Activated CD8-positive, alpha-beta memory T cell treated with anti-CD3 and anti-CD28 coated beads for 48 hours (primary cell): Measurements from ENCODE around the gene IL4R.

Source experiments
- DNase-seq, 3 experiments: peaks; one replicate each; pipeline ENCODE4 v3.0.0-alpha.2; 2020; ENCODE audit warnings: low read depth in 2 of 3, low spot score in 2 of 3

The IL4R gene

GRCh38 chr16:27353853-27354252 lies 40.1 kb downstream of the IL4R start:
- DNase-seq = no peak

- DNase-seq = no peak
Measured at GRCh38 chr16:27355610-27356009, 41.8 kb downstream of the IL4R start.

DNA sequence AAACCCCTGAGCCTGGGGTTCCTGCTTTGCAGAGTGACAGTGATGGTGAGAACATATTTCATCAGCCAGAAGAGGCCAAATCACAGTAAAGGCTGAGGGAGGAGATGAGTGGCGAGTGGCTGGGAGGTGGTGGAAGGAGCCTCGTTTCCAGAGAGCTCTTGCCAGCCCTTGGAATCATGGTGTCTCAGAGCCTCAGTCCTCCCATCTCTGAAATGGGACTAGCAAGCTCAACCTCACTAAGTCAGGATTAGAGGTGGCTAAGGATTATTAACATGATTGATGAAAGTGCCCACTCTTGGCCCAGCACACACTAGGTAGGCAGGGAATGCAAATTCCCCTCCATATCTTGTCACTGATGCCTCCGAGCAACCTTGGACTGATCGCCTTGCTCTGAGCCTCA lies 43.0 kb downstream of the IL4R start:
- no peak for DNase-seq

DNA sequence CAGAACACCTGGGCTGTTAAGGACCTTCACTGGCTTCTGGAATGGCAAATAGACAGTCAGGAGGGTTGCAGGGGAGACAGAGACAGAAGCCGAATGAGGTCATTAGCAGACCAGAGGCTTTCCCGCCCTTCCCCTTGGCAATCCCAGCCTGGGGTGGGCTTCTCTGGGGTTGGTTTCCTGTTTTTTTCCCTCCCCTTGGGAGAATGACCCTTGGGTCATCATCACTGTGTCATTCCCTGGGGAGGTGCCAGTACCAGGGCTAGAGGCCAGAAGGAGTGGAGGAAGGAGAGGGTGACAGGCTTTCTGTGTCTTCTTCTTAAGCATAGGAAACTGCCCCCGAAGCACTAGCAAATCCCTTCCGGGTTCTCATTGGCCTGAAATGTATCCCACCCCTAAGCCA lies 45.3 kb downstream of the IL4R start:
- no peak for DNase-seq

GRCh38 chr16:27359615-27360014 lies 45.8 kb downstream of the IL4R start:
- no peak for DNase-seq

GRCh38 chr16:27361987-27362386 lies 48.2 kb downstream of the IL4R start:
- no peak for DNase-seq

- no peak for DNase-seq
Measured at GRCh38 chr16:27362570-27363245, 48.9 kb downstream of the IL4R start.

- no peak for DNase-seq
Measured at GRCh38 chr16:27363246-27363632, 49.5 kb downstream of the IL4R start.

DNA sequence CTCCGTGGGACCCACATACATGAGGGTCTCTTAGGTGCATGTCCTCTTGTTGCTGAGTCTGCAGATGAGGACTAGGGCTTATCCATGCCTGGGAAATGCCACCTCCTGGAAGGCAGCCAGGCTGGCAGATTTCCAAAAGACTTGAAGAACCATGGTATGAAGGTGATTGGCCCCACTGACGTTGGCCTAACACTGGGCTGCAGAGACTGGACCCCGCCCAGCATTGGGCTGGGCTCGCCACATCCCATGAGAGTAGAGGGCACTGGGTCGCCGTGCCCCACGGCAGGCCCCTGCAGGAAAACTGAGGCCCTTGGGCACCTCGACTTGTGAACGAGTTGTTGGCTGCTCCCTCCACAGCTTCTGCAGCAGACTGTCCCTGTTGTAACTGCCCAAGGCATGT lies 50.0 kb downstream of the IL4R start:
- no peak for DNase-seq

DNA sequence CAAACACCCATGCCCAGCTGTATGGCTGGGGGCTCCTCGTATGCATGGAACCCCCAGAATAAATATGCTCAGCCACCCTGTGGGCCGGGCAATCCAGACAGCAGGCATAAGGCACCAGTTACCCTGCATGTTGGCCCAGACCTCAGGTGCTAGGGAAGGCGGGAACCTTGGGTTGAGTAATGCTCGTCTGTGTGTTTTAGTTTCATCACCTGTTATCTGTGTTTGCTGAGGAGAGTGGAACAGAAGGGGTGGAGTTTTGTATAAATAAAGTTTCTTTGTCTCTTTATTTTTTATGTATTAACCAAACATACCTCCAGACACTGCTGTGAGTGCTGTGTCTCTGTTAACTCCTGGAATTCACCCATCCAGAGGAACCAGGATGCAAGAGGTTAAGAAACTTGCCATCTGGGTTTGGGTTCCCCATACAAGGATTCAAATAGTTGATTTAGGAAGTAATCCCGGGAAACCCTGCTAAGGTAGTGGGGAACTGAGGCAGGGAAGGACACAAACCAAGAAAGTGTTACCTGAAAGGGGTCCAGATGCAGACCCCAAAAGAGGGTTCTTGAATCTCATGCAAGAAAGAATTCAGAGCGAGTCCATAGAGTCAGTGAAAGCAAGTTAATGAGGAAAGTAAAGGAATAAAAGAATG lies 50.8 kb downstream of the IL4R start:
- DNase-seq = no peak

DNA sequence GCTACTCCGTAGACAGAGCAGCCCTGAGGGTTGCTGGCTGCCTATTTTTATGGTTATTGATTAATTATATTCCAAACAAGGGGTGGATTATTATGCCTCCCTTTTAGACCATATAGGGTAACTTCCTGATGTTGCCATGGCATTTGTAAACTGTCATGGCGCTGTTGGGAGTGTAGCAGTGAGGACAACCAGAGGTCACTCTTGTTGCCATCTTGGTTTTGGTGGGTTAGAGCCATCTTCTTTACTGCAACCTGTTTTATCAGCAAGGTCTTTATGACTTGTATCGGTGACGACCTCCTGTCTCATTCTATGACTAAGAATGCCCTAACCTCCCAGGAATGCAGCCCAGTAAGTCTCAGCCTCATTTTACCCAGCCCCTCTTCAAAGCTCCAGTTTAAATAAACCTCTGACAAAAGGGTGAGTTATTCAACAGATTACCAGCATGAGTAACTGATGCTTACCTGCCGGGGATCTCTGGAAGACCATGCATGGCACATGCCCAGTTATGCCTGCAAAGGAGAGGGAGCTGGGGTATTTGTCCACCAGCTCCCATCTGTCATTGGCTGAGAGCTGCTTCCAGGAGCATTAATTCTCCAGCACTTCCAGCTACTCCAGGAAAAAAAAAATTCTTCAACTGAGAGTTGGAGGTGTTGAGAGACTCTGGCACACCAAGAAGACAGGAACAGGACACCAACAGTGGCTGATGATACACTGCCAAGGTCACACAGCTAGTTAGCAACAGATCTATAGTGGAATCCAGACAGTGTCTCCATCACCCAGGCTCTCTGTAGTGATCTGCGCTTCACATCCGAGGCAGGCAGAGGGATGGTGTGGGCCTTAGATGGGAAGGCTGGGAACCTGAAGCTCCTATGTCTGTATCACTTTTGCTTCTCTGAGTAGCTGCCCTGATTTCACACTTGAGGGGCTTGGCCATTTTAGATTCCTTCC lies 51.6 kb downstream of the IL4R start:
- DNase-seq = no peak

DNA sequence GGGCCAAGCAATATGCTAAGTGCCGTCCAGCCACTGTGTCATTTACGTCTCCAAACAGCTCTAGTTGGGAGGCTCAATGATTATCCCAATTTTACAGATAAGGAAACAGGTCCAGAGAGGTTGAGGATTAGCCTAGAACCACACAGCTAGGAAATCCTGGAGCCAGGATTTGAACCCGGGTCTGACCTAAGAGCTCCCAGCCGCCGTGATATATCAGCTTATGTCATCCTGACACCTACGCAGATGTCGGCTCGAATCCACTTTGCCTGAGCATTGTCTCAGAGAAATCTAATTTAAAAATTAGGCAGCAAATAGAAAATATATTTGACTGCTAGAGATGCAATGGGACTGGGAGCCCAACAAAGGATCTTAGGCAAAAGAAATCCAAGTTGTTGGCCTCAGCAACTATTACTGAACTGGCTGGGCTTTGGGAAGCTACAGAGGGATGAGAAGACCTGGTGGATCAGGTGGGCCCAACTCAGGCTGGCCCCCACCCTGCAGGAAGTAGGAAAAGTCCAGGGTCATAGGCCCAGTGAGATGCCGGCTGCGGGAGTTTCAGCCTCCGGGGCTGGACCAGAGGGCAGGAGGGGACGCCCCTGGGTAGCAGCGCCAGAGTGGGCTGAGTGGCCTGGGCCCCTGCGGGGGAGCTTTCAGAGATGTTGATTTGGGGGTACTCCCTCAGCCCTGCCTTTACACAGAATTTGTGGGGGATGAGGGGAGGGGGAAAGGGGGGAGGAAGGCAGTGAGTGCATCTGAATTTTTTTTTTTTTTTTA lies 53.1 kb downstream of the IL4R start:
- peak in 1 of 3 experiments; percentile 52 for DNase-seq

DNA sequence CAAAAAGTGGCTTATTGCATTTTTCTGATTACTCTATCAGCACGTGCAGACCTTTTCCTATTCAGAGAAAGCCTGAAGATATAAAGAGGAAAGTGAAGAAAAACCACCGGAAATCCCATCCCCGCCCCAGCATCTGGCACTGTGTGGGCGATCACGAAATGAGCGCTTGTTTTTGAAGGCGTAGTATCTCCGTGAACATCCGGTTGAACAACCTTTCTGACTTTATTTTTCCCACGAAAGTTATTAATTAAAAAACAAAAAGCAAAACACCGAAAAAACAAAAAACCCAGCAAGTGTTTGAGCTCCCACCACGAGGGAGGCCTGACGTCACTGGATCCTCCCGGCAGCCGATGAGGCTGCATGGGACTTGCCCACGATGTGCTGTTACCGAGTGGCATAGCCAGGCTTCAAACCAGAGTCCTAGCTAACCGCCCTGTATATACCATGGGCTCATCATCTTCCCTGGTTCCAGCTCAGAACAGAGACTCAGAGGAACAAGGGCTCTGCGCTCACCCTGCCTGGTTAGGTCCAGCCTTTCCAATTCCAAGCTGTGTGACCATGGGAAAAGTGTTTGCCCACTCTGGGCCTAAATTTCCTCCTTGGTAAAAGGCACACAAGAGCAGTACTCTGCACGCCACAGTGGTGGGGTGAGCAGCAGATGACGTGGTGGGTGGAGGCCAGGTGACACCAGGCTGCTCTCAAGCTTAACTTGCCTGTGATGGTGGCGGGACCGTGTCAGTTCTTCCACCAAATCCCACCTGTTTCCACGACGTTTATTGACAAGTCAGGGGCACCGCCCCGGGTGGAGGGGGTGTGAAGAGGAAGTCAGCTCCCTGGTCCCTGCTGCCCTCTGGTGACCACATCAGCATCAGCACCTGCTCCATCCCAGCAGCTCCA lies 53.9 kb downstream of the IL4R start:
- DNase-seq = peak; percentile 74 to 77 (median 77)

DNA sequence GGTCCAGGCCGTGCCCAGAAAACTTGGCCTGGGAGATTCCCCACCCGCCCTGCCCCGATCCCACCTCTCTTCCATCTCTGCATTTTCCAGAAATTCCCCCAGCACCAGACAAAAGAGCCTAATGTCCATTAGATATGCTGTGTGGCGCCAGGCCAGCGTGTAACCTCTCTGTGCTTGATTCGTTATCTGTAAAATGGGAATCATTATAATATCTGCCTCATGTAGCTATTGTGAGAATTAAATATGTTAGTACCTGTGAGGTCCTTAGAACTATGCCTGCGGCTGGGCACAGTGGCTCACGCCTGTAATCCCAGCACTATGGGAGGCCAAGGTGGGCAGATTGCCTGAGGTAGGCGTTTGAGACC lies 54.6 kb downstream of the IL4R start:
- no peak for DNase-seq

DNA sequence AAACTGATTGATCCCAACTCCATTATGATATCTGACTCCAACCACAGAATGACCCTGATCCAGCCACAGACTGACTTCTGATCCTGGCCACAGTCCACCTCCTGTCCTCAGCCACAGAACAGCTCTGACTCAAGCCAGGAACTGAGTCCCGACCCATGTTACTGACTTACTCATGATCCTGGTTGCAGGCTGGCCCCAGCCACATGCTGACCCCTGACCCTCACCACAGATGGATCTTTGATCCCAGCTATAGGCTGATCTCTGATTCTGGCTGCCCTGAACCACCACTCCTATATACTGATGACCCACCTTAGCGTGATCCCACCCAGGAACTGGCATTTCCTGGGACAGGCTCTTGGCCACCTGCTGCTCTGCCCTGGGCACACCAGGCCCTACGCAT lies 56.0 kb downstream of the IL4R start:
- no peak for DNase-seq

- no peak for DNase-seq
Measured at GRCh38 chr16:27370318-27370717, 56.5 kb downstream of the IL4R start.

GRCh38 chr16:27373312-27373711 lies 59.5 kb downstream of the IL4R start:
- DNase-seq = no peak

DNA sequence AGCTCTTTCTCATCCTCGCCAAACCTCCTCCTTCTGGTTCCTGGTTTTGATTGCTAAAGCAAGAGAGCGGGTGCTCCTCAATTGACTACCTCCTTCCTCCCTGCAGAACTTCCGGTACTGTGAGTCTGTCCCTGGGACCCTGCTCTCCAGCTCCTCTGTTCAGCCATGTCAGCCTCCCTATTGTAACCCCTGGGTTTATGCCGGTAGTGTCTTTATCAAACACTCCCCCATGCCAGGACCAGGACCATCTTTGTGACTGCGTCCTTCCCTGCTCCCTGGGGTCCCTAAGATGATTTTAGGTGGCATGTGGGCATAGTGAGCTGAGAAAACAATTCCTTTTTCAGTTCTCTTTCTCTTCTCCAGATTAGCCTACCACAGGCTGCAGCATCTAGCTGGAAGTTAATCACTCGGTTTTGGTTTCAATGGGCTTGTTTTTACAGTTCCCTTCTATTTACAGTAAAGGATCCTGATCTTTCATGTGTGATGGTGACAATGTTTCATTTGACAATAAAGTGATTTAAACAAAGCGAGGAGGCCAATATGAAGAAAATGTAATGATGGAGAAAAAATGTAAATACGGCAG lies 60.5 kb downstream of the IL4R start:
- DNase-seq = no peak

- peak in 1 of 3 experiments; percentile 50 for DNase-seq
Measured at GRCh38 chr16:27374804-27375425, 61.1 kb downstream of the IL4R start.
